ENCODE data around the gene UCN2. TPM values are rescaled to one million over a fixed set of nuclear protein-coding genes. Genes with fewer than 3 reads are reported as not detected.

UCN2 gene
- total RNA-seq: 6.0 and 11.9 TPM in 2 replicates

- no peak within 1 kb of the TSS for H3K4me3 ChIP-seq (ENCODE audit: low read depth, low read length)
- DNase-seq (ENCODE audit: low read depth): peak; percentile 18
- TF ChIP-seq CTCF (IDR thresholded peaks at IDR 0.05; ENCODE audit: insufficient read depth, low read depth, low read length): peak; percentile 8
These were observed at the start of gene UCN2 for GRCh38 chr3:48563382-48563918. UCN2 (minus strand) TSS chr3:48563781; CDS start chr3:48563124, 657 bp downstream.

GRCh38 chr3:48612309-48612708 is 48.7 kb upstream of the UCN2 start:
- TF ChIP-seq CTCF (IDR thresholded peaks at IDR 0.05; ENCODE audit: insufficient read depth, low read depth, low read length): no peak
- DNase-seq (ENCODE audit: low read depth): peak; percentile 50
- H3K4me3 ChIP-seq (ENCODE audit: low read depth, low read length): no peak overlapping the region

DNA sequence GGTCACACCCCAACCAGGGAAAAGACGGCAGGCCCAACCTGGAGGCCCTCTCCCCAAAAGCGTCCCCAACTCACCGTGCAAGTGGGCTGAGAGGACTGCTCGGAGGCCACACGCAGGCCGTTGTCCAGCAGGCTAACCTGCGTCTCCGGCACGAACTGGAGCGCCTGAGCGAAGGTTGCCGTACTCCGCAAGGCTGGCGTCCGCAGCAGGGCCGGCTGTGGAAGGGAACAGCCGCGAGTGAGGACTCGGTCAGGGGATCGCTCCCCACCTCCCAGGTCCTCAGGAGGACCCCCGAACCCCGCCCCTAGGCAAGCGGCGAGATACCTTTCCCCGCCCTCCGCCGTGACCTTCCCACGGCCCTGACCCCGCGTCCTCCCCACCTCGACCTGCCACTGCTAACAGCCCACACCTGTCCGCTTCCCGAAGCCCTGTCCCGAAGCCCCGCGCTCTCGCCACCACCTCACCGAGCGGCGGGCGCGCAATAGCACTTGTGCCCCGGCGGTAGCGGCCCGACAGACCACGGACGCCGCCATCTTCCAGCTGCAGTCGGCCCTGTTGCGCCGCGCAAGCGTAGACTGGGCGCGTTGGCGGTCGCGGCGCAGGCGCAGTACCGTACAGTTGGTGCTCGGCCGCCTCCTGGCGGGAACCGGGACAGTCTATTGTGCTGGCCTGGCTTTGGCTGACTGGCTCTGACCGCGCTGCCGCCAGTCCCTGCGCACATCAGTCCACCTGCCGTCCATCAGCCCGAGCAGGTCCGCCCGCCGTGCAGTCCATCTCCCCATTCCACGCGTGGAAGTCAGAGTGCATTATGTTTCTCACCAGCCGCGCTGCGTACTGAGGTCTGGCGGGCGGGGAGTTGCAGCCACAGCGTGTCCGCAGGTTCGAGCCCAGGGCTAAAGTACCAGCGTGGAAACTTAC is 45.8 kb upstream of the UCN2 start, which contains the start of gene UQCRC1:
TSS of gene UQCRC1 (minus strand) at position 559 of the 918 bp plus-strand sequence. CDS start at position 533, 26 bp downstream.
- peak; percentile 70 for TF ChIP-seq CTCF (IDR thresholded peaks at IDR 0.05; ENCODE audit: insufficient read depth, low read depth, low read length)
- H3K4me3 ChIP-seq (ENCODE audit: low read depth, low read length): peak within 1 kb of the TSS; percentile 98
- DNase-seq (ENCODE audit: low read depth): peak; percentile 93

DNA sequence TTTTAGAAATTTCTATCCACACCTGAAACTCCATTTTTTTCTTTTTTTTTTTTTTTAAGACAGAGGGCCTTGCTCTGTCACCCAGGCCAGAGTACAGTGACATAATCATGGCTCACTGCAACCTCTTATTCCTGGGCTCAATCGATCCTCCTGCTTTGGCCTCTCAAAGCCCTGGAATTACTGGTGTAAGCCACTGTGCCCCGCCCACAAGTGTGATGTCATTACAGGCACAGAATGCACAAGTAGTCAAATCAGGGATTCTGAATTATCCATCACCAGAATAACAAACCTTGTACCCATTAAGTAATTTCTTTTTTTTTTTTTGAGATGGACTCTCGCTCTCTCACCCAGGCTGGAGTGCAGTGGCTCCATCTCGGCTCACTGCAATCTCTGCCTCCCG is 43.9 kb upstream of the UCN2 start:
- H3K4me3 ChIP-seq (ENCODE audit: low read depth, low read length): no peak overlapping the region
- no peak for TF ChIP-seq CTCF (IDR thresholded peaks at IDR 0.05; ENCODE audit: insufficient read depth, low read depth, low read length)
- no peak for DNase-seq (ENCODE audit: low read depth)

DNA sequence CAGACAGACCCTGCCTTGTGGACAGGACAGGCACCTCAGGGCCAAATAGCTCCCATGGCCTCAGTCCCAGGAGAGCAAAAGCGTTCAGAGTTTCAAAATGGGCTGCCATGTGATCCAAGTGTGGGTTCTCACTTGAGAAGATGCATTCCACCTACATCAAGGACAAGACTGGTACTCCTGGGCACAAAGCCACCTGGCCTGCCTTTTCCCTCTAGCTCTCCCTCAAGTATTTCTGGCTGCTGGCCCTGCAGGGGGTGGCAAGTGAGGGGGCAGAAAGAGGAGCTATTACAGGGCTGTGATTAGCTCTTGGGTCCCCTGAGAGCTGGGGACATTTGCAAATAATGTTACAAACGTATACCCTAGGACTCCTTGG is 38.0 kb upstream of the UCN2 start:
- H3K4me3 ChIP-seq (ENCODE audit: low read depth, low read length): no peak overlapping the region
- no peak for TF ChIP-seq CTCF (IDR thresholded peaks at IDR 0.05; ENCODE audit: insufficient read depth, low read depth, low read length)
- no peak for DNase-seq (ENCODE audit: low read depth)

DNA sequence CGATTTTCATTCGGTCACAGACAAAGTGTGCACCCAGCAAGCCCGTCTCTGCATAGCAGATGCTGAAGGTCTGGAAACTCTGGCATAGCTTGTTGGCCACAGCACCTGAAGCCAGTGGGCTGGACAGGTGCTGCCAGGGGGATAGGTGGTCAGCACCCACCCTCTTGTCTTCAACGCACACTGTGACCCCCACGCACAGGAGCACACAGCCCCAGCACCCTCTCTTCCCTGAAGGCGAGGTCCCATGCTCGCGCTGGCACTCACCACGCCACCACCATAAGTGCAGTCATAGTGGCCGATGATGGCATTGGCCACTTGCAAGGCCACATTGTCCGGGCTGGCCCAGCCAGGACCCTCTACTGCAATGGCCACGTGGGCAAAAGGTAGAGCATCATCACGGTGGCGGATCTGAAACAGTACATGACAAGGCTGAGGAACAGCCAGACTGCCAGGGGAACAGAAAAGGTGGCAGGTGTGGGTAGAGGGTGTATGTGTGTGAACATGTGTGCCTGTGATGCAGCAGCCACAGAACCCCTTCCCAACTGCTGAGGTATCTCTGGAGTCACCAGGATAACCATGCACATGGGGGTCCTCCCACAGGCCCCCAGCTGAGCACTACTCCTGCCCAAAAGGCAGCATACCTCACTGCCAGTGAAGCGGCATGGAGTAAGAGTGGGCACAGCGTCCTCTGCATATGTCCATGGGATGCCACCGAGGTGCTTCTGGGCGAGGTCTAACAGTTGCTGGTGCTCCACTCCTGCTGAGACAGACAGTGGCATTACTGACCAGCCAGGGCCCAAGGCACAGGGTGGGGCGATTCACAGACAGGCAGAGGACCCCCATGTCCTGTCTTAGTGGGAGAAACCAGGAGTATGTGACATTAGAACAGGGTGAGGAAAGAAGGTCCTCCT is 37.4 kb upstream of the UCN2 start:
- H3K4me3 ChIP-seq (ENCODE audit: low read depth, low read length): no peak overlapping the region
- no peak for TF ChIP-seq CTCF (IDR thresholded peaks at IDR 0.05; ENCODE audit: insufficient read depth, low read depth, low read length)
- DNase-seq (ENCODE audit: low read depth): no peak
